Stimulated activated CD8-positive, alpha-beta memory T cell treated with anti-CD3 and anti-CD28 coated beads, Interleukin-15, amount 100 ng/mL, for 24 hours (primary cell): ENCODE data around the gene SRGAP2B.
"Not testable (repeated sequence)": the region's sequence is repeated elsewhere in the genome, so short reads cannot be mapped to it uniquely, and the experiment has no call there.

Source experiments
- DNase-seq: peaks from one replicate; pipeline ENCODE4 v3.0.0-alpha.2; 2020; ENCODE audit warnings: low read depth

SRGAP2B gene

GRCh38 chr1:145082483-145083255 is 12.5 kb downstream of the SRGAP2B start:
- not testable (repeated sequence) for DNase-seq

- DNase-seq = not testable (repeated sequence)
These were observed 14.9 kb downstream of the SRGAP2B start for GRCh38 chr1:145080193-145080592.

GRCh38 chr1:145079737-145080136 is 15.4 kb downstream of the SRGAP2B start:
- DNase-seq = not testable (repeated sequence)

- not testable (repeated sequence) for DNase-seq
These were observed 16.2 kb downstream of the SRGAP2B start for GRCh38 chr1:145078787-145079370.

GRCh38 chr1:145077872-145078786 is 17.0 kb downstream of the SRGAP2B start:
- not testable (repeated sequence) for DNase-seq

- DNase-seq = not testable (repeated sequence)
These were observed 18.3 kb downstream of the SRGAP2B start for GRCh38 chr1:145076877-145077276.

GRCh38 chr1:145074021-145074559 is 21.0 kb downstream of the SRGAP2B start:
- not testable (repeated sequence) for DNase-seq

GRCh38 chr1:145071569-145071968 is 23.6 kb downstream of the SRGAP2B start:
- DNase-seq = not testable (repeated sequence)

GRCh38 chr1:145066486-145066885 is 28.6 kb downstream of the SRGAP2B start:
- DNase-seq = not testable (repeated sequence)

GRCh38 chr1:145065194-145065826 is 29.8 kb downstream of the SRGAP2B start:
- not testable (repeated sequence) for DNase-seq

- not testable (repeated sequence) for DNase-seq
These were observed 31.0 kb downstream of the SRGAP2B start for GRCh38 chr1:145063941-145064648.

GRCh38 chr1:145063285-145063684 is 31.8 kb downstream of the SRGAP2B start:
- DNase-seq = not testable (repeated sequence)

- DNase-seq = not testable (repeated sequence)
These were observed 36.9 kb downstream of the SRGAP2B start for GRCh38 chr1:145058184-145058583.

- not testable (repeated sequence) for DNase-seq
These were observed 39.8 kb downstream of the SRGAP2B start for GRCh38 chr1:145055217-145055760.

GRCh38 chr1:145053428-145053827 is 41.7 kb downstream of the SRGAP2B start:
- DNase-seq = not testable (repeated sequence)

GRCh38 chr1:145052019-145052776 is 42.9 kb downstream of the SRGAP2B start:
- not testable (repeated sequence) for DNase-seq

GRCh38 chr1:145048181-145048856 is 46.8 kb downstream of the SRGAP2B start:
- DNase-seq = not testable (repeated sequence)

GRCh38 chr1:145047553-145047952 is 47.6 kb downstream of the SRGAP2B start:
- not testable (repeated sequence) for DNase-seq
